HL-60 (cell line): Measurements from ENCODE around the gene VASP.

Experiments used
- DNase-seq, 2 experiments: peaks; one replicate each; pipeline ENCODE4 v3.0.0-alpha.2; 2010 to 2020; ENCODE audit warnings: low read depth in 1 of 2, low spot score in 1 of 2
- H3K27ac ChIP-seq: fragments of 250-450 bp; sonication (Bioruptor Pico); replicated peaks from 2 replicates; pipeline ENCODE4 v1.5.1; 2020; ENCODE audit warnings: mild to moderate bottlenecking, moderate library complexity
- H3K27me3 ChIP-seq: fragments of 250-450 bp; sonication (Bioruptor Pico); 2 replicates; pipeline ENCODE4 v1.5.1; 2021; ENCODE audit warnings: mild to moderate bottlenecking, moderate library complexity; ENCODE audit not compliant: insufficient read depth, poor library complexity, severe bottlenecking
- H3K4me3 ChIP-seq: replicated peaks from 2 replicates; pipeline ENCODE4 v1.5.1; 2011; ENCODE audit warnings: mild to moderate bottlenecking, control low read depth, low read length; ENCODE audit not compliant: insufficient read depth
- GABPA ChIP-seq: IDR thresholded peaks from 2 replicates; pipeline ENCODE4 v1.6.1; 2012; ENCODE audit warnings: low read depth
- POLR2AphosphoS5 ChIP-seq: IDR thresholded peaks from 2 replicates; pipeline ENCODE4 v1.6.1; 2012; ENCODE audit warnings: low read depth
- SPI1 ChIP-seq: IDR thresholded peaks from 2 replicates; pipeline ENCODE4 v1.6.1; 2012; ENCODE audit warnings: low read depth, mild to moderate bottlenecking, borderline replicate concordance
- TF ChIP-seq, protein P1 (sequence below): IDR thresholded peaks from 2 replicates; pipeline ENCODE4 v1.6.1; 2012; ENCODE audit warnings: low read depth; ENCODE audit not compliant: insufficient replicate concordance
- TF ChIP-seq, protein P2 (sequence below): IDR thresholded peaks from one replicate; pipeline ENCODE4 v1.5.1; 2011; ENCODE audit warnings: low read length, control low read depth, inconsistent platforms; ENCODE audit not compliant: insufficient read depth

Gene VASP

DNA sequence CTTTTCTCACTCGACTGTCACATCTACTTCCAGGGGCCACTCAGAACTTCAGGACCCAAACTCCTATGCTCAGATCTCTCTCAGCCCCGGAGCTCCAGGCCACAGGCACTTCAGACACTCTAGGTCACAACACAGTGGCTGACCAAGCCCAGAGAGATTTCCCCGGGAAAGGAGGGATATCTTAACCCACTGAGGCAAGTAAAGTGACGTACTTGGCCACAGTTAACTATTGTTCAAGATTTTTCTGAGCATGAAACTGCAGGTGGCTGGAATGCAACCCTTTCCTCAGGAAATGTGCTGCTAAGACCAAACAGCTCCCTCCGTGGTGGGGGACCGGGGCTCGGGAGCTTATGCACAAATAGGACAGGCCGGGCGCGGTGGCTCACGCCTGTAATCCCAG is 53.4 kb downstream of the VASP start:
- Histone ChIP-seq H3K27me3 (no peaks in the 10 kb centered on the region), H3K4me3 (no peak overlapping the region), H3K27ac (no peak overlapping the region)
- DNase-seq, result no peak
- TF ChIP-seq SPI1 (no peak), POLR2AphosphoS5 (no peak), GABPA (no peak)
- TF ChIP-seq, protein P1, sequence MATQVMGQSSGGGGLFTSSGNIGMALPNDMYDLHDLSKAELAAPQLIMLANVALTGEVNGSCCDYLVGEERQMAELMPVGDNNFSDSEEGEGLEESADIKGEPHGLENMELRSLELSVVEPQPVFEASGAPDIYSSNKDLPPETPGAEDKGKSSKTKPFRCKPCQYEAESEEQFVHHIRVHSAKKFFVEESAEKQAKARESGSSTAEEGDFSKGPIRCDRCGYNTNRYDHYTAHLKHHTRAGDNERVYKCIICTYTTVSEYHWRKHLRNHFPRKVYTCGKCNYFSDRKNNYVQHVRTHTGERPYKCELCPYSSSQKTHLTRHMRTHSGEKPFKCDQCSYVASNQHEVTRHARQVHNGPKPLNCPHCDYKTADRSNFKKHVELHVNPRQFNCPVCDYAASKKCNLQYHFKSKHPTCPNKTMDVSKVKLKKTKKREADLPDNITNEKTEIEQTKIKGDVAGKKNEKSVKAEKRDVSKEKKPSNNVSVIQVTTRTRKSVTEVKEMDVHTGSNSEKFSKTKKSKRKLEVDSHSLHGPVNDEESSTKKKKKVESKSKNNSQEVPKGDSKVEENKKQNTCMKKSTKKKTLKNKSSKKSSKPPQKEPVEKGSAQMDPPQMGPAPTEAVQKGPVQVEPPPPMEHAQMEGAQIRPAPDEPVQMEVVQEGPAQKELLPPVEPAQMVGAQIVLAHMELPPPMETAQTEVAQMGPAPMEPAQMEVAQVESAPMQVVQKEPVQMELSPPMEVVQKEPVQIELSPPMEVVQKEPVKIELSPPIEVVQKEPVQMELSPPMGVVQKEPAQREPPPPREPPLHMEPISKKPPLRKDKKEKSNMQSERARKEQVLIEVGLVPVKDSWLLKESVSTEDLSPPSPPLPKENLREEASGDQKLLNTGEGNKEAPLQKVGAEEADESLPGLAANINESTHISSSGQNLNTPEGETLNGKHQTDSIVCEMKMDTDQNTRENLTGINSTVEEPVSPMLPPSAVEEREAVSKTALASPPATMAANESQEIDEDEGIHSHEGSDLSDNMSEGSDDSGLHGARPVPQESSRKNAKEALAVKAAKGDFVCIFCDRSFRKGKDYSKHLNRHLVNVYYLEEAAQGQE, result no peak
- TF ChIP-seq, protein P2, sequence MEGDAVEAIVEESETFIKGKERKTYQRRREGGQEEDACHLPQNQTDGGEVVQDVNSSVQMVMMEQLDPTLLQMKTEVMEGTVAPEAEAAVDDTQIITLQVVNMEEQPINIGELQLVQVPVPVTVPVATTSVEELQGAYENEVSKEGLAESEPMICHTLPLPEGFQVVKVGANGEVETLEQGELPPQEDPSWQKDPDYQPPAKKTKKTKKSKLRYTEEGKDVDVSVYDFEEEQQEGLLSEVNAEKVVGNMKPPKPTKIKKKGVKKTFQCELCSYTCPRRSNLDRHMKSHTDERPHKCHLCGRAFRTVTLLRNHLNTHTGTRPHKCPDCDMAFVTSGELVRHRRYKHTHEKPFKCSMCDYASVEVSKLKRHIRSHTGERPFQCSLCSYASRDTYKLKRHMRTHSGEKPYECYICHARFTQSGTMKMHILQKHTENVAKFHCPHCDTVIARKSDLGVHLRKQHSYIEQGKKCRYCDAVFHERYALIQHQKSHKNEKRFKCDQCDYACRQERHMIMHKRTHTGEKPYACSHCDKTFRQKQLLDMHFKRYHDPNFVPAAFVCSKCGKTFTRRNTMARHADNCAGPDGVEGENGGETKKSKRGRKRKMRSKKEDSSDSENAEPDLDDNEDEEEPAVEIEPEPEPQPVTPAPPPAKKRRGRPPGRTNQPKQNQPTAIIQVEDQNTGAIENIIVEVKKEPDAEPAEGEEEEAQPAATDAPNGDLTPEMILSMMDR, result no peak

DNA sequence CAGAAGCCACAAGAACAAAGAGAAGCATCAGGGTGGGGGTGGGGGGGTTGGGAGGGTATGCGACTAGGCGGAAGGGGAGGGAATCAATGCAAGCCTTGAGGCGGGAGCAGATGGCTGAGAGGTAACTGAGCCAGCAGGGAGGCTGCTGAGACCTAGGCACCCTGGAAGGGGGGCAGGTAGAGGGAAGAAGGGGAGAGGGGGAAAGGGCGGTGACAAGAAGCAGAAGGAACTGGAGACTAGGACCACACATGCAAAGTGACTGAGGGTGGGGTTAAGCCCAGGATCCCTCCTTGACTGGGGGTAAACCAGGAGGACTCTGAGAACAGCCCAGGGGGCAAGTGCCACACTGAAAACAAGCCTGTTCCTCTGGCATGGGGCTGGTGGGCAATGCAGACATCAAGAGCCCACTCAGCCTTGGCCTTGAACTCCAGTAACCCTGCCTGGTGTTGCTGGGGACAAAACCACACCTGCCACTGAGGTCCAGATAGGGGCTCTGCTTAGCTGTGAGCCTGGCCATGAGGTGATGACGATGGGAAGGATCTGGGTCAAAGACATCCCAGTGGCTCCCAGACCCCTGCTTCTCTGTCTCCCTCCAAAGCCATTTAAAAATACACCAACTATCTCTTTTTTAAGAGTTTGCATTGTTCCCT is 57.0 kb downstream of the VASP start:
- Histone ChIP-seq H3K4me3 (no peak overlapping the region), H3K27ac (no peak overlapping the region), H3K27me3 (no peaks in the 10 kb centered on the region)
- TF ChIP-seq GABPA, result no peak
- no peak for TF ChIP-seq SPI1
- TF ChIP-seq, protein P1, result no peak
- TF ChIP-seq, protein P2, result no peak
- no peak for TF ChIP-seq POLR2AphosphoS5
- no peak for DNase-seq

DNA sequence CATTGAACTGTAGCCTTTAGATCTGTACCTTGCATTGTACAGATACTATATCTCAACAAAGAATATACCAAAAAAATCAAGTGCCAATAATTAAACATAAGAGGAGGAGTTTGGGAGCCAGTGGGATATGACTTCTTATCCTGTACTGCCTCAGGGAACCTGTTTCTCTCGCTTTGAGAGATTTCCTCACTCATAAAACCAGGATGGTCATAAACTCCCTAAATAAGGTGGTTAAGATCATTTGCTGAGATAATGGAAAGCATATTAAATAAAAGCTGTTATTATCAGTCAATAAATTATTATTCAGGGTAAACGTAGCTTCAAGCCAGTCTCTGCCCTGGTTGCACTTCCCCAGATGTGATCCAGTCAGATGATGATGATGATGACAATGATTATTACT is 60.3 kb downstream of the VASP start:
- no peak for TF ChIP-seq GABPA
- no peak for TF ChIP-seq POLR2AphosphoS5
- TF ChIP-seq, protein P2, result no peak
- no peak for TF ChIP-seq SPI1
- TF ChIP-seq, protein P1, result no peak
- Histone ChIP-seq H3K27me3 (no peaks in the 10 kb centered on the region), H3K27ac (no peak overlapping the region), H3K4me3 (no peak overlapping the region)
- no peak for DNase-seq
